Amniotic stem cell (primary cell): ENCODE results near the gene FMO5.
"Not testable (repeated sequence)": the region's sequence is repeated elsewhere in the genome, so short reads cannot be mapped to it uniquely, and the experiment has no call there.

Experiments used
- DNase-seq: peaks from one replicate; lab custom pipeline; 2025; lab: John Stamatoyannopoulos, UW

Gene FMO5

GRCh38 chr1:147225193-147225730, at the start of gene FMO5:
Gene FMO5, minus strand, starts transcription at chr1:147225339. Its CDS starts 310 bp downstream, at chr1:147225029.
- DNase-seq, result peak; percentile 17

GRCh38 chr1:147273409-147274336, 48.5 kb upstream of the FMO5 start:
- peak; percentile 24 for DNase-seq

GRCh38 chr1:147272042-147272441, 46.9 kb upstream of the FMO5 start:
- no peak for DNase-seq

GRCh38 chr1:147270721-147271120, 45.6 kb upstream of the FMO5 start:
- no peak for DNase-seq

GRCh38 chr1:147267711-147268110, 42.6 kb upstream of the FMO5 start:
- no peak for DNase-seq

- no peak for DNase-seq
Measured at GRCh38 chr1:147266381-147266780, 41.2 kb upstream of the FMO5 start.

GRCh38 chr1:147264158-147264768, 39.1 kb upstream of the FMO5 start:
- DNase-seq, result peak; percentile 6

GRCh38 chr1:147260956-147261355, 35.8 kb upstream of the FMO5 start:
- no peak for DNase-seq

- DNase-seq, result no peak
Measured at GRCh38 chr1:147252540-147252939, 27.4 kb upstream of the FMO5 start.

GRCh38 chr1:147247656-147248238, 22.6 kb upstream of the FMO5 start:
- no peak for DNase-seq

- DNase-seq, result no peak
Measured at GRCh38 chr1:147246910-147247655, 21.9 kb upstream of the FMO5 start.

- DNase-seq, result no peak
Measured at GRCh38 chr1:147246044-147246690, 21.0 kb upstream of the FMO5 start.

- DNase-seq, result no peak
Measured at GRCh38 chr1:147245586-147246021, 20.5 kb upstream of the FMO5 start.

GRCh38 chr1:147245129-147245528, 20.0 kb upstream of the FMO5 start:
- no peak for DNase-seq

- DNase-seq, result peak; percentile 0
Measured at GRCh38 chr1:147243841-147244240, 18.7 kb upstream of the FMO5 start.

GRCh38 chr1:147243228-147243685, 18.1 kb upstream of the FMO5 start:
- DNase-seq, result no peak

GRCh38 chr1:147242449-147243227, 17.5 kb upstream of the FMO5 start, which contains the start of gene CHD1L:
Gene CHD1L, plus strand, starts transcription at chr1:147242684. Its CDS starts 20 bp downstream, at chr1:147242704.
- DNase-seq, result peak; percentile 89

- DNase-seq, result no peak
Measured at GRCh38 chr1:147241934-147242448, 16.9 kb upstream of the FMO5 start.

- DNase-seq, result not testable (repeated sequence)
Measured at GRCh38 chr1:147240131-147240721, 15.1 kb upstream of the FMO5 start.
